ENCODE data around the gene RARRES2. TPM values are rescaled to one million over a fixed set of nuclear protein-coding genes. Genes with fewer than 3 reads are reported as not detected.
"Not testable (repeated sequence)": the region's sequence is repeated elsewhere in the genome, so short reads cannot be mapped to it uniquely, and the experiment has no call there.

RARRES2 gene
- total RNA-seq, 1 experiment from 2014 or later = 2.1 TPM

GRCh38 chr7:150388306-150388705, 46.9 kb upstream of the RARRES2 start:
- Histone ChIP-seq H3K9me2 (ENCODE audit: insufficient read depth) (no peaks in the 10 kb centered on the region), H3K4me3 (replicated peaks in 1 of 2; ENCODE audit: low read depth in 1 of 2, low read length in 2 of 2) (no peak overlapping the region), H3K9me3 (ENCODE audit: control insufficient read depth in 1 of 2, insufficient read depth in 1 of 2, low read depth in 1 of 2, low read length in 2 of 2) (no peaks in the 10 kb centered on the region), H3K27ac (ENCODE audit: low read depth, low read length) (no peak overlapping the region), H3K27me3 (ENCODE audit: insufficient read depth, low read length) (no peaks in the 10 kb centered on the region), H3K4me2 (ENCODE audit: low read length) (no peak overlapping the region), H2AFZ (ENCODE audit: low read depth, low read length, poor library complexity, severe bottlenecking) (no peak overlapping the region), H4K20me1 (ENCODE audit: insufficient read depth) (no peaks in the 10 kb centered on the region), H3K9ac (ENCODE audit: low read length) (no peak overlapping the region), H3K4me1 (ENCODE audit: control insufficient read depth in 1 of 2, insufficient read depth in 2 of 2, low read length in 2 of 2) (no peaks in the 10 kb centered on the region), H3K79me2 (ENCODE audit: insufficient read depth, low read length) (no peaks in the 10 kb centered on the region; the same call in 1 of the 2 replicates), H3K36me3 (ENCODE audit: control insufficient read depth in 1 of 2, insufficient read depth in 2 of 2, low read length in 2 of 2) (no peaks in the 10 kb centered on the region)
- no TSS peak for BruUV-seq (replicated peaks)
- ChIA-PET POLR2A (no interaction called here), RAD21 (ENCODE audit: low non-redundant PET in 1 of 2, low total read pairs in 2 of 2, uncharacterized antibody in 2 of 2, unreplicated experiment in 2 of 2) (no interaction called here), CTCF (no interaction called here)
- no peak for DNase-seq (ENCODE audit: low read depth, low spot score)
- ATAC-seq = no peak
- intact Hi-C loops (cut with micrococcal nuclease) = no loop called here
- TF ChIP-seq REST (IDR thresholded peaks at IDR 0.05; ENCODE audit: low read depth) = no peak
- no peak for TF ChIP-seq EZH2phosphoT487 (IDR thresholded peaks at IDR 0.05; ENCODE audit: borderline replicate concordance)
- TF ChIP-seq JUND (IDR thresholded peaks at IDR 0.05) = no peak
- no peak for TF ChIP-seq ZNF274 (IDR thresholded peaks at IDR 0.05; ENCODE audit: low read depth, low read length)
- no peak for TF ChIP-seq RAD21 (IDR thresholded peaks at IDR 0.05; ENCODE audit: low read depth)
- TF ChIP-seq MAX (IDR thresholded peaks at IDR 0.05) = no peak
- no peak for TF ChIP-seq CBX3 (IDR thresholded peaks at IDR 0.05; ENCODE audit: low read depth)
- TF ChIP-seq ZBTB33 (IDR thresholded peaks at IDR 0.05; ENCODE audit: extremely low read depth, insufficient replicate concordance, low read length) = no peak
- TF ChIP-seq POLR2AphosphoS5 (IDR thresholded peaks at IDR 0.05; ENCODE audit: low read depth, low read length) = no peak
- no peak for TF ChIP-seq TCF7L2 (IDR thresholded peaks at IDR 0.05; ENCODE audit: borderline replicate concordance, extremely low read depth, insufficient read depth, insufficient read length)
- no peak for TF ChIP-seq CTCF (IDR thresholded peaks at IDR 0.05 in 2 of 3, conservative IDR thresholded peaks at IDR 0.05 in 1 of 3; ENCODE audit: borderline replicate concordance in 1 of 3, insufficient read depth in 1 of 3, low read depth in 2 of 3, low read length in 2 of 3)
- TF ChIP-seq ATF3 (IDR thresholded peaks at IDR 0.05) = no peak

GRCh38 chr7:150385884-150386283, 44.5 kb upstream of the RARRES2 start:
- CTCF ChIA-PET; DNase-seq (ENCODE audit: low read depth, low spot score); intact Hi-C loops (cut with micrococcal nuclease); H3K36me3 ChIP-seq (ENCODE audit: control insufficient read depth in 1 of 2, insufficient read depth in 2 of 2, low read length in 2 of 2); H3K27ac ChIP-seq (ENCODE audit: low read depth, low read length); H3K4me1 ChIP-seq (ENCODE audit: control insufficient read depth in 1 of 2, insufficient read depth in 2 of 2, low read length in 2 of 2); BruUV-seq (replicated peaks); H3K9ac ChIP-seq (ENCODE audit: low read length); H3K27me3 ChIP-seq (ENCODE audit: insufficient read depth, low read length); H3K4me3 ChIP-seq (replicated peaks in 1 of 2; ENCODE audit: low read depth in 1 of 2, low read length in 2 of 2); ATAC-seq; H3K9me2 ChIP-seq (ENCODE audit: insufficient read depth); H3K79me2 ChIP-seq (ENCODE audit: insufficient read depth, low read length); H4K20me1 ChIP-seq (ENCODE audit: insufficient read depth); RAD21 ChIA-PET (ENCODE audit: low non-redundant PET in 1 of 2, low total read pairs in 2 of 2, uncharacterized antibody in 2 of 2, unreplicated experiment in 2 of 2); H2AFZ ChIP-seq (ENCODE audit: low read depth, low read length, poor library complexity, severe bottlenecking); POLR2A ChIA-PET; H3K4me2 ChIP-seq (ENCODE audit: low read length); H3K9me3 ChIP-seq (ENCODE audit: control insufficient read depth in 1 of 2, insufficient read depth in 1 of 2, low read depth in 1 of 2, low read length in 2 of 2): not testable (repeated sequence)

Data from HCT116 (cell line).